Natural killer cell treated with Interleukin-12 subunit alpha and Interleukin-12 subunit beta and Interleukin-15 and Interleukin-18, amount 100 ng/mL, for 72 hours (primary cell): Measurements from ENCODE around the gene AZU1. TPM values are rescaled to one million over a fixed set of nuclear protein-coding genes. Genes with fewer than 3 reads are reported as not detected.
A peak's percentile ranks its signal among the peaks of the same experiment; 100 is the strongest.
"Not testable (repeated sequence)": the region's sequence is repeated elsewhere in the genome, so short reads cannot be mapped to it uniquely, and the experiment has no call there.

ENCODE experiments used
- ATAC-seq, 2 donors: fragments of 150-1000 bp; cut with Tn5 transposase in 1 of 2; sonication (Bioruptor Pico), chemical (Tn5 transposase) in 1 of 2; 2 replicates each; pipeline ENCODE4 v1.10.0; 2021
- DNase-seq: peaks from one replicate; pipeline ENCODE4 v3.0.0; 2022; ENCODE audit warnings: low spot score
- H3K27ac Mint-ChIP-seq, 2 donors: 1 replicate in 1 of 2; 2 replicates in 1 of 2; pipeline ENCODE4 v1.8.0; 2022; ENCODE audit warnings: mixed read lengths in 2 of 2, mild to moderate bottlenecking in 1 of 2, moderate library complexity in 1 of 2
- H3K27me3 Mint-ChIP-seq, 2 donors: 1 replicate in 1 of 2; 2 replicates in 1 of 2; pipeline ENCODE4 v1.8.0; 2022; ENCODE audit warnings: mixed read lengths in 2 of 2
- H3K36me3 Mint-ChIP-seq: one replicate; pipeline ENCODE4 v1.8.0; 2022; ENCODE audit warnings: mixed read lengths
- H3K4me1 Mint-ChIP-seq, 2 donors: 1 replicate in 1 of 2; 2 replicates in 1 of 2; pipeline ENCODE4 v1.8.0; 2022; ENCODE audit warnings: low read depth in 2 of 2, mixed read lengths in 2 of 2, mild to moderate bottlenecking in 1 of 2
- H3K4me3 Mint-ChIP-seq: one replicate; pipeline ENCODE4 v1.8.0; 2022; ENCODE audit warnings: mixed read lengths
- H3K9me3 Mint-ChIP-seq: 2 replicates; pipeline ENCODE4 v1.8.0; 2022; ENCODE audit warnings: mixed read lengths
- total RNA-seq, 2 donors: library from RNA; stranded (reverse); gene quantifications; one replicate each; pipeline ENCODE4 v1.2.3, GENCODE V29; 2022

AZU1 gene
- total RNA-seq, 2 donors from 2014 or later = 0.25 to 0.36 TPM

DNA sequence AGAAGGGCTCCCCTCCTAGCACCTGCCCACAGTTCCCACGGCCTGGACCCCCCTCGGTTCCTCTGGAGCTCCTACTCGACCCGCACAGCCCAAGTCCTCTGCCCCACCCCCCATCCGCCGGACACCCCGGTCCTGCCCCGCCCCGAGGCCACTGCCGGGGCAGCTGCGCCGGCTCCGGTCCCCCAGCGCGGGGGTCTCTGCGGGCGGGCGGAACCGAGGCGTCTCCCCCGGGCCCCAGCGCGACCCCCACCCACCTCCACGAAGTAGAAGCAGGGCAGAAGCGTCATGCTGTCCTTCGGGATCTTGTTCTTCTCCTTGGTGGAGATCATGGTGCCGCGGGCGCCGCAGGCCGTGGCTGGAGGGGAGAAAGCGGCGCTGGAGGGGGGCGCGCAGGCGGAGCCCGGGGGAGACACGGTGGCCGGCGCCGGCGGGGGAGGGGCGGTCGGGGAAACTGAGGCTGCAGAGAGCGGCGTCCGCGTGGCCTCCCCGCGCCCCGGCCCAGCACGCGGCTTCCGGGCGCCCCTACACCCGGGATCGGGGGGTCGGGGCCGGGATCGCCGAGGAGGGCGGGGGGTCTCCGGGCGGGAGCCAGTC is 6.3 kb upstream of the AZU1 start:
- Mint-ChIP-seq H3K27ac (no peak overlapping the region), H3K36me3 (peaks cover 6% of the 10 kb centered on the region), H3K9me3 (peaks cover 3% of the 10 kb centered on the region), H3K4me3 (no peak overlapping the region), H3K27me3 (peaks cover 0 to 8% of the 10 kb centered on the region in 2 donors), H3K4me1 (peaks cover 3 to 4% of the 10 kb centered on the region in 2 donors)
- ATAC-seq (no peak), DNase-seq (peak; percentile 60)

DNA sequence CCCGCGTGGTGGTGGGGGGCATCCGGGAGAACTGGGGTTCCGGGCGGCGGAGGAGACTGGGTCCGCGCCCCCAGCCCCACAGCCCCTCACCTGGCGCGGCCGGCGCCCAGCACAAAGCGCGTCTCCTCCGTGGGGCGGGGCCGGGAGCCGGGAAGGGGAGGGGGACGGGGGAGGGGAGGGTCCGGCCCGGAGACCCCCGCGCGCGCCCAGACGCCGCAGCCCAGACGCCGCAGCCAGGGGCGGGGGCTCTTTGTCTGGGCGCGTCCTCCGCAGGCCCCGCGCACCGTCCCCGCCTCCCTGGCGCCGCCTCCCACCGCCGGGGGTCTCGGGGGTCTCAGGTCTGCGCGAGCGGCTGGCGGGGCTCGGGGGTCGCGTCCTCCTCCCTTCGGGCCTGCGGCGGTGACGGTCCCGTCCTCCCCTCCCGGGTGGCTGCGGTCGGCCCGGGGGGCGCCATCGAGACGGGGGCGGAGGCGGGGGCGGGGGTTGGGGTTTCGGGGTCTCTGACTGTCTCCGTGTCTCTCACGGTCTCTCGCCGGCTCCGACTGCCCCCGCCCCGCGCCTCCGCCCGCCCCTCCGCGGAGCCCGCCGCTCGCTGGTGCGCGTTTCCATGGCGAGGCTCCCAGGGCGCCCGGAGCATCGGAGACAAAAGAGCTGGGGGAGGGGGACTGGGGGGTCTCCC is 5.7 kb upstream of the AZU1 start, which contains the start of gene PLPPR3:
Gene PLPPR3, minus strand, starts transcription at position 131 of the 679 bp plus-strand sequence. CDS start 396 bp downstream, outside the sequence.
- ATAC-seq (peak in 1 of 2 donors; percentile 34), DNase-seq (peak; percentile 53)
- no peak within 1 kb of the TSS for H3K4me3 Mint-ChIP-seq
- H3K9me3 Mint-ChIP-seq = no peaks in the 10 kb centered on the region
- H3K27ac Mint-ChIP-seq = no peak within 1 kb of the TSS
- no peaks in the 10 kb centered on the region for H3K4me1 Mint-ChIP-seq
- peaks cover 0 to 8% of the 10 kb centered on the region in 2 donors for H3K27me3 Mint-ChIP-seq
- H3K36me3 Mint-ChIP-seq = no peaks in the 10 kb centered on the region

DNA sequence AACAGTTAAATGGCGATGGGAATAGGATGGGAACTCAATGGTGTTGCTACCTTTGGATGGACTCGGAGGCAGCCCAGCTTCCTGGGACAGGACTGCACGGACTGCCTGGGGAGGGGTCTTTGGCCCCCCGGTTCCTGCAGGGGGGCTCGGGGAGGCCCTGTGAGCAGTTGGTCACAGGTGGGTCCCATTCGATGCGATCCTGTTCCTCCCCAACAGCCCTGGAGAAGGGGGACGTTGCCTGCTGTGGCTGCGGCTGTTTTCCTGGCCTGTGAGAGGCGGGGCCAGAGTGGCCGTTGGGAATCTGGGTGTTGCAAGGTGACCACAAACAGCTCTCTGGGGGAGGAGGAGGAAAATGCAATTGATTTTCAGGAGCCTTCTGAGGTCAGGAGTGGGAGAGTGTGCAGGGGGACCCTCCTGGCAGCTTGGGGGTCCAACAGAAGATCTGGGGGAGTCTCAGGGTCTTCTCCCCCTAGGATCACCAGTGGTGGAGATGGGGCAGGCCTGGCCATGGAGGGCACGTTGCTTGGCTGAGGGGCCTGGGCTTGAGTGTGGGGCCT is 4.0 kb upstream of the AZU1 start:
- H3K27me3 Mint-ChIP-seq = peaks cover 0 to 8% of the 10 kb centered on the region in 2 donors
- no peaks in the 10 kb centered on the region for H3K9me3 Mint-ChIP-seq
- DNase-seq = peak; percentile 39
- no peak overlapping the region for H3K4me3 Mint-ChIP-seq
- no peaks in the 10 kb centered on the region for H3K36me3 Mint-ChIP-seq
- no peaks in the 10 kb centered on the region for H3K4me1 Mint-ChIP-seq
- no peak for ATAC-seq
- H3K27ac Mint-ChIP-seq = no peak overlapping the region

DNA sequence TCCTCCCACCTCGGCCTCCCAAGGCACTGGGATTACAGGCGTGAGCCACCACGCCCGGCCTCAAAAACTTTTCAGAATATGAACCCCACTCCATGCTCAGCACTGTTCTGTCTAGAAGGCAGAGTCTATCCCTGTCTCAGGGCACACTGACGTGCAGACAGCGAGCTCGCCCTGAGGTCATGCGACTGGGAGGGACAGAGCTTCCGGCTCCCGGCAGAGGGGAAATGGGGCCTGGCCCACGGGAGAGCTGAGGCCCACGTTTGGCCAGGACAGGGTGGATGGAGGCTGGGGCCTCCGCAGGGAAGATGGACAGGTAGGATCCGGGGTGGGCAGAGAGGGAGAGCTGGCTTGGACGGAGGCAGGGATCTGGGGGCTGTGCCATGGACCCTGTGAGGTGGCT is 2.8 kb upstream of the AZU1 start:
- no peaks in the 10 kb centered on the region for H3K36me3 Mint-ChIP-seq
- no peaks in the 10 kb centered on the region for H3K4me1 Mint-ChIP-seq
- ATAC-seq (peak in 1 of 2 donors; percentile 2), DNase-seq (peak; percentile 39)
- no peak overlapping the region for H3K27ac Mint-ChIP-seq
- H3K9me3 Mint-ChIP-seq = no peaks in the 10 kb centered on the region
- peaks cover 0 to 8% of the 10 kb centered on the region in 2 donors for H3K27me3 Mint-ChIP-seq
- no peak overlapping the region for H3K4me3 Mint-ChIP-seq

DNA sequence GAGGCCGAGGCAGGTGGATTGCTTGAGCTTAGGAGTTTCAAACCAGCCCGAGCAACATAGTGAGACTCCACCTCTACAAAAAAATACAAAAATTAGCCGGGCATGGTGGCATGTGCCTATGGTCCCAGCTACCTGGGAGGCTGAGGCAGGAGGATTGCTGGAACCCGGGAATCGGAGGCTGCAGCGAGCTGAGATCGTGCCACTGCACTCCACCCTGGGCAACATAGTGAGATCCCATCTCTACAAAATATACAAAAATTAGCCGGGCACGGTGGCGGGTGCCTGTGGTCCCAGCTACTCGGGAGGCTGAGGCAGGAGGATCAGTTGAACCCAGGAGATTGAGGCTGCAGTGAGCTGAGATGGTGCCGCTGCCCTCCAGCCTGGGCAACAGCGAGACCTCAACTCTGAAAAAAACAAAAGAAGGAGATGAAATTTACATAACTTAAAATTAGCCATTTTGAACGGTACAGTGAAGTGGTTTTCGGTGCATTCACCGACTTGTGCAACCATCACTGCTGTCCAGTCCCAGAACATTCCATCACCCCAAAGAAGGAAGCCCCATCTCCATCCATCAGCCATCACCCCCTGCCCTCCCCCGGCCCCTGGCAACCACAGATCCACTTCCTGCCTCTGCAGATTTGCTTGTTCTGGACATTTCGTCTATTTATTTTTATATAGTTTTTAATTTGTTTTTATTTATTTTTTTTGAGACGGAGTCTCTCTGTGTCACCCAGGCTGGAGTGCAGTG is 1.6 kb upstream of the AZU1 start:
- peaks cover 0 to 8% of the 10 kb centered on the region in 2 donors for H3K27me3 Mint-ChIP-seq
- DNase-seq (no peak), ATAC-seq (no peak)
- H3K27ac Mint-ChIP-seq = no peak overlapping the region
- H3K36me3 Mint-ChIP-seq = no peaks in the 10 kb centered on the region
- H3K4me3 Mint-ChIP-seq = no peak overlapping the region
- no peaks in the 10 kb centered on the region for H3K4me1 Mint-ChIP-seq
- no peaks in the 10 kb centered on the region for H3K9me3 Mint-ChIP-seq

DNA sequence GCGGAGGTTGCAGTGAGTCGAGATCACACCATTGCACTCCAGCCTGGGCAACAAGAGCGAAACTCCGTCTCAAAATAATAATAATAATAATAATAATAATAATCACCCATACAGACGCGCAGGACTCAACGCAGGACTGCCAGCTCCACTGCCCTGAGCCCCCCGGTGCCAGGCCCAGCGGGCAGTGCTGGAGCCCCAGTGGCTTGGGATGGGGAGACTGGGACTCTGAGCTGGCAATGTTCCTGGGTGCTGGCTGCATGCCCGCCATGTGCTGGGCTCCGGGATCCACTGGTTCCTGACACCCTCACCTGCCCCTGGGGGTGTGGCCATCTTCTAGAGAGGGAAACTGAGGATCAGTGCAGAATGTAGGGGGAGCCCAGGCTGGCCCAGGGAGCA is 325 bp upstream of the AZU1 start:
- H3K9me3 Mint-ChIP-seq = no peaks in the 10 kb centered on the region
- H3K27me3 Mint-ChIP-seq = peaks cover 0 to 8% of the 10 kb centered on the region in 2 donors

DNA sequence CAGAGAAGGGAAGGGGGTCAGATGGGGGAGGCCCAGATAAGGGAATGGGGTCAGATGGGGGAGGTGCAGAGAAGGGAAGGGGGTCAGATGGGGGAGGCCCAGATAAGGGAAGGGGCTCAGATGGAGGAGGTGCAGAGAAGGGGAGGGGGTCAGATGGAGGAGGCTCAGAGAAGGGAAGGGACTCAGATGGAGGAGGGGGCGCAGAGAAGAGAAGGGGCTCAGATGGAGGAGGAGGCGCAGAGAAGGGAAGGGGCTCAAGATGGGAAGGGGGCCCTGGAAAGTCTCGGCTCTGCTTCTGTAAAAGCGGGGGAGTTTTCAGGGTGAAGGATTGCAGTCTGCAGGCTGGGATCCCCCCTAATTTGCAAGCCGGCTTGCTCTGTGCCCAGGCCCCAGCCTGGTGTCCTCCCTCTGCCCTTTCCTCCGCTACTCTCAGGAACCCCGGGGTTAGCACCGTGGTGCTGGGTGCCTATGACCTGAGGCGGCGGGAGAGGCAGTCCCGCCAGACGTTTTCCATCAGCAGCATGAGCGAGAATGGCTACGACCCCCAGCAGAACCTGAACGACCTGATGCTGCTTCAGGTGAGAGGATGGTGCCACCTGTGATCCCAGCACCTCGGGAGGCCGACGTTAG is 1.6 kb downstream of the AZU1 start:
- H3K4me1 Mint-ChIP-seq = no peaks in the 10 kb centered on the region
- no peak for ATAC-seq
- H3K9me3 Mint-ChIP-seq = no peaks in the 10 kb centered on the region
- H3K27ac Mint-ChIP-seq = no peak overlapping the region
- no peaks in the 10 kb centered on the region for H3K36me3 Mint-ChIP-seq
- H3K4me3 Mint-ChIP-seq = no peak overlapping the region
- no peak for DNase-seq
- H3K27me3 Mint-ChIP-seq = peaks cover 0 to 3% of the 10 kb centered on the region in 2 donors

More for the DNA sequence above, 325 bp upstream of the AZU1 start:
- DNase-seq (no peak), ATAC-seq (peak in 1 of 2 donors; percentile 2)
- no peak overlapping the region for H3K27ac Mint-ChIP-seq
- H3K4me1 Mint-ChIP-seq = no peaks in the 10 kb centered on the region
- H3K4me3 Mint-ChIP-seq = no peak overlapping the region
- H3K36me3 Mint-ChIP-seq = no peaks in the 10 kb centered on the region

DNA sequence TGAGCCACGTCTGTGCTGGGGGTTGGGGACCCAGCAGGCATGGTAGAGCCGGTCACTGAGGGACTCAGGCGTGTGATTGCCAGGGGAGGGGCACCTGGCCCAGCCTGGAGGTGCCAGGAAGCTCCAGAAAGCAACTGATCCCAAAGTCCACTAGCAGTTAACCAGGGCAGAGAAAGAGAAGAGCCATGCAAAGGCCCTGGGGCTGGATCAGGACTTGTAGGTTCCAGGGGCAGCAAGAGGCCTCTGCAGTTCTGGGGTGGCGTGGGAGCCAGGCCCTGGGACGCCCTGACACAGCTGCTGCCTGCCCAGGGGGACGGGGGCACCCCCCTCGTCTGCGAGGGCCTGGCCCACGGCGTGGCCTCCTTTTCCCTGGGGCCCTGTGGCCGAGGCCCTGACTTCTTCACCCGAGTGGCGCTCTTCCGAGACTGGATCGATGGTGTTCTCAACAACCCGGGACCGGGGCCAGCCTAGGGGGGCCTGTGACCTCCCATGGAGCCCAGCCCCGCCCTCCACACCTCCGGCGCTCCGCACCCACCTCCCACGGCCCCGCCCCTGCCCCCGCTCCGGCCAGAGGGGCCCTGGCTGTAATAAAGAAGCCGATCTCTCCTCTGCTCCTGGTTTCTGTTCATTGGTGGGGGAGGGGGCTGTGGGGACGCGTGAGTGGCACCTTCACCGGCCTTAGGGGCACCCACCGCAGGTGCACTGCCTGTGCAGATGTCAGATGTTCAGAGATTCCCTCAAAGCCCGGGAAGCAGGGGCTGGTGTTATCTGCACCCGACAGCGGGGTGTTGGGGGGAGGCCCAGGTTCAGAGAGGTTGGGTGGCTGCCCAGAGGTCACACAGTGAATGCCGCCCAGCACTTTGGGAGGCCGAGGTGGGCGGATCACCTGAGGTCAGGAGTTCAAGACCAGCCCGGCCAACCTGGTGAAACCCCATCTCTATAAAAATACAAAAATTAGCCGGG is 4.1 kb downstream of the AZU1 start:
- DNase-seq (no peak), ATAC-seq (no peak)
- H3K27me3 Mint-ChIP-seq = peaks cover 7 to 9% of the 10 kb centered on the region in 2 donors
- no peak overlapping the region for H3K27ac Mint-ChIP-seq
- H3K4me1 Mint-ChIP-seq = no peaks in the 10 kb centered on the region
- no peaks in the 10 kb centered on the region for H3K9me3 Mint-ChIP-seq
- H3K36me3 Mint-ChIP-seq = no peaks in the 10 kb centered on the region
- no peak overlapping the region for H3K4me3 Mint-ChIP-seq

DNA sequence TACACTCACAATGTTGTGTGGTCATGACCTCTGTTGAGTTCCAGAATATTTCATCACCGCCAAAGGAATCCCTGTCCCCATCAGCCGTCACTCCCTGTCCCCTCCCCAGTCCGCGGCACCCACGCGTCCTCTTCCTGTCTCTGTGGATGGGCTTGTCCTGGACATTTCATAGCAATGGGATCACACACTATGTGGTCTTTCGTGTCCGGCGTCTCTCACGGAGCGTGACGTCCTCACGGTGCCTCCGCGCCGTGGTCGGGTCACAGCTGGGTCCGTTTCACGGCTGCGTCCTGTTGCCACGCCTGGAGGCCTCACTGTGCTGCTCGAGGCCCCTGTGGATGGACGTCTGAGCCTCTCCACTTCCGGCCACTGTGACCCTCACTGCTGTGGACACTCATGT is 6.6 kb downstream of the AZU1 start:
- no peak overlapping the region for H3K4me3 Mint-ChIP-seq
- H3K4me1 Mint-ChIP-seq = no peaks in the 10 kb centered on the region
- DNase-seq (no peak), ATAC-seq (peak in 1 of 2 donors; percentile 40)
- H3K27me3 Mint-ChIP-seq = peaks cover 7 to 9% of the 10 kb centered on the region in 2 donors
- no peak overlapping the region for H3K27ac Mint-ChIP-seq
- H3K36me3 Mint-ChIP-seq = no peaks in the 10 kb centered on the region
- no peaks in the 10 kb centered on the region for H3K9me3 Mint-ChIP-seq

DNA sequence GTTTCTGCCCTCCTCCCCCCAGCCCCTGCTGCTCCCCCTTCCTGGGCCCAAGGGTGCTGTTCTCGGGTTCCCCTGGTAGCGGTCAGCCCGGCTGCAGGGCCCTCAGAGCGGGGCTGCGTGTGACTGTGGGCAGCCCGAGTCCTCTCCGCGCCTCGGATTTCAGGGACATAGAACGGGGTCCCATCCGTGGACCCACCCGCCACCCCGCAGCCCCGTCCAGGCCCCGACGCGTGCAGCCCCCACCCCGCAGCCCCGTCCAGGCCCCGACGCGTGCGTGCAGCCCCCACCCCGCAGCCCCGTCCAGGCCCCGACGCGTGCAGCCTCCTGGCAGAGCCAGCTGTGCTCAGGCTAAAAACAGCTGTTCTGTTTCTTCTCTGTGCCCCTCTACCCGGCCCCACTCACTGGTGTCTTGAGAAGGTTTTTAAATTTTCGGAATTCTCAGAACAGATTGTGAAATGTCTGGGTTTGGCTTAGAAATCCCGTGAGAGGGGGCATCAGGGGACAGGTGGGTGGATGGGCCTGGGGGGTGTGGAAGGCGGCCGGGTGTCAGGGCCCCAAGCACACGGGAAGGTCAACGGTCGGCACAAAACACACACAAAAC is 7.7 kb downstream of the AZU1 start:
- peak; percentile 57 to 61 for ATAC-seq
- Mint-ChIP-seq H3K36me3 (no peaks in the 10 kb centered on the region), H3K27me3 (peaks cover 7 to 9% of the 10 kb centered on the region in 2 donors), H3K4me3 (no peak overlapping the region), H3K4me1 (no peaks in the 10 kb centered on the region), H3K27ac (no peak overlapping the region), H3K9me3 (no peaks in the 10 kb centered on the region)
- DNase-seq = no peak

DNA sequence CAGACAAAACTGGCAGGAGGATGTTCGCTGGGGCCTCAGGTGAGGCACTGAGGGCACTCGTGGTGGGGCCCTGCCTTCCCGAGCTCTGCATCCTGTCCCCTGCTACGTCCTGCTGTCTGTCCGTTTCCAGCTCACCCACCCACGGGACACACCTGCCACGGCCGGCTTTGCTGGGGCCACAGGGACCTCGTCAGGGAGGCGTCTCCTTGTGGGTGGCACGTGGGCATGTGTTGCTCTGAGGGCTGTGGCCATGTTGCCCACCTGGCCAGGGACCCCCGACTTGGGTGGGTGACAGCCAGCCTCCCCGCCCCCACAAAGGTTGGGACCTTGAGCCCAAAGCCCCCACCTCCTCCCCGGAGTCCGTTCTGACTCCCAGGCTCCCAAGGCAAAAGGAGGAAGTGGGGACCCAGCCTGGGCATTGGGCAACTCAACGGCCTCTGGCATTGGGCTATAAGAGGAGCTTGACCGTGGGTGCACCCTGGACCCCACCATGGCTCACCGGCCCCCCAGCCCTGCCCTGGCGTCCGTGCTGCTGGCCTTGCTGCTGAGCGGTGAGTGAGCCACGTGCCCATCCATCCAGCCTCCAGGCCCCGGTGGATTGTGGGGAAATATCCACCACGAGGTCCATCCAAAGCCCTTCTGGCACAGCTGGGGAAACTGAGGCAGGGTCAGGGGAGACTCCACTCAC is 13.0 kb downstream of the AZU1 start, which contains the start of gene PRTN3:
Gene PRTN3, plus strand, starts transcription at position 481 of the 688 bp plus-strand sequence. Its CDS starts 10 bp downstream, at position 491.
- no peaks in the 10 kb centered on the region for H3K9me3 Mint-ChIP-seq
- ATAC-seq (no peak), DNase-seq (no peak)
- H3K36me3 Mint-ChIP-seq = peaks cover 6% of the 10 kb centered on the region
- H3K4me3 Mint-ChIP-seq = peak within 1 kb of the TSS; percentile 47
- peak within 1 kb of the TSS in 1 of 2 donors; percentile 42 for H3K27ac Mint-ChIP-seq
- H3K4me1 Mint-ChIP-seq = peaks cover 0 to 7% of the 10 kb centered on the region in 2 donors
- H3K27me3 Mint-ChIP-seq = peaks cover 15 to 21% of the 10 kb centered on the region in 2 donors

DNA sequence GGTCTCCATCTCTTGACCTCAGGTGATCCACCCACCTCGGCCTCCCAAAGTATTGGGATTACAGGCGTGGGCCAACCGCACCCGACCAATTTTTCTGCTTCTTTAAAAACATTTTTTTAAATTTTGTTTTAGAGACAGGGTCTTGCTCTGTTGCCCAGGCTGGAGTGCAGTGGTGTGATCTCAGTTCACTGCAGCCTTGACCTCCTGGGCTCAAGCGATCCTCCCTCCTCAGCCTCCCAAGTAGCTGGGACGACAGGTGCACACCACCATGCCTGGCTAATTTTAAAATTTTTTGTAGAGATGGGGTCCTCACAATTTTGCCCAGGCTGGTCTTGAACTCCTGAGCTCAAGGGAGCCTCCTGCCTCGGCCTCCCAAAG is 15.2 kb downstream of the AZU1 start:
- not testable (repeated sequence) for H3K9me3 Mint-ChIP-seq, ATAC-seq, DNase-seq, H3K36me3 Mint-ChIP-seq, H3K4me3 Mint-ChIP-seq, H3K27ac Mint-ChIP-seq
- Mint-ChIP-seq H3K27me3 (peaks cover 18 to 24% of the 10 kb centered on the region in 2 donors), H3K4me1 (peaks cover 0 to 11% of the 10 kb centered on the region in 2 donors)
